GM21367 (cell line): ENCODE measurements around the gene CLEC10A.
"Not testable (repeated sequence)": the region's sequence is repeated elsewhere in the genome, so short reads cannot be mapped to it uniquely, and the experiment has no call there.

Experiments used
- ATAC-seq: cut with Tn5 transposase; IDR thresholded peaks from one replicate; pipeline ENCODE4 v1.9.1; 2021; ENCODE audit not compliant: unreplicated experiment

The CLEC10A gene

GRCh38 chr17:7108981-7109380 lies 28.9 kb upstream of the CLEC10A start:
- ATAC-seq, result no peak

DNA sequence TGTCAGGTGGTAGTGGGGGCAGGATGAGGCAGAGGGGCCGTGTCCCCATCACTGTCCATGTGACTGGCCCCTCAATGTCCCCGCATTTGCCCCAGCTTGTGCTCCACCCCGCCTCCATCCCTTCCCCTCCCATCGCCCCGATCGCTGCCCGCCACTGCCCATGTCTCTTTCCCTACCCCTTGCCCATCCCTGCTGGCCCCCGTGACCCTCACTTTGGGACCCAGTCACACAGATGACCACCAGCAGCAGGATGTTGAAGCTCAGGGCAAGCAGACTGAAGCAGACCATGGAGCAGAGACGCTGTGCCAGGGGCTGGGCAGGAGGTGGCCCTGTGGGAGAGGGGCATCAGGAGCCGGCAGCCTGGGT lies 28.5 kb upstream of the CLEC10A start:
- no peak for ATAC-seq

GRCh38 chr17:7107795-7108559 lies 27.9 kb upstream of the CLEC10A start:
- no peak for ATAC-seq

GRCh38 chr17:7107012-7107754 lies 27.1 kb upstream of the CLEC10A start:
- ATAC-seq, result no peak

GRCh38 chr17:7102421-7102820 lies 22.4 kb upstream of the CLEC10A start:
- ATAC-seq, result no peak

GRCh38 chr17:7101531-7101930 lies 21.5 kb upstream of the CLEC10A start:
- no peak for ATAC-seq

DNA sequence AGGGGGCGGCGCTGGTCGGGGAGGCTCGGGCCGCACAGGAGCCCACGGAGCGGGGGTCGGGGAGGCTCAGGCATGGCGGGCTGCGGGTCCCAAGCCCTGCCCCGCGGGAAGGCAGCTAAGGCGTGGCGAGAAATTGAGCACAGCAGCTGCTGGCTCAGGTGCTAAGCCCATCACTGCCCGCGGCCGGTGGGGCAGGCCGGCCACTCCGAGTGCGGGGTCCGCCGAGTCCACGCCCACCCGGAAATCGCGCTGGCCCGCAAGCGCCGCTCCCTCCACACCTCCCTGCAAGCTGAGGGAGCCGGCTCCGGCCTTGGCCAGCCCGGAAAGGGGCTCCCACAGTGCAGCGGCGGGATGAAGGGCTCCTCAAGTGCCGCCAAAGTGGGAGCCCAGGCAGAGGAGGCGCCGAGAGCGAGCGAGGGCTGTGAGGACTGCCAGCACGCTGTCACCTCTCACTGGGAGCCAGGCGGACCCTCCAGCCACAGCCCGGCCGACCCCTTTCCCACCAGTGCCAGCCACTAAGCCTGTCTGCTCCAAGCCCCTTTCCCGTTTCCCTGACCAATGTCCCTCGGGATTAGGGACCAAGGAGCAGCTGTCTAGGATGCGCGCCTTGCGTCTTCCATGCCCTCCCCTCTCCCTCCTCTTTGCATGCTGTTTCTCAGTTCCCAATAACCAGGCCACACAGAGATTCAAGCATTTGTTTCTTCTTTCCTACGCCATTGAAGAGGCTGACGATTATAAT lies 20.8 kb upstream of the CLEC10A start:
- not testable (repeated sequence) for ATAC-seq

DNA sequence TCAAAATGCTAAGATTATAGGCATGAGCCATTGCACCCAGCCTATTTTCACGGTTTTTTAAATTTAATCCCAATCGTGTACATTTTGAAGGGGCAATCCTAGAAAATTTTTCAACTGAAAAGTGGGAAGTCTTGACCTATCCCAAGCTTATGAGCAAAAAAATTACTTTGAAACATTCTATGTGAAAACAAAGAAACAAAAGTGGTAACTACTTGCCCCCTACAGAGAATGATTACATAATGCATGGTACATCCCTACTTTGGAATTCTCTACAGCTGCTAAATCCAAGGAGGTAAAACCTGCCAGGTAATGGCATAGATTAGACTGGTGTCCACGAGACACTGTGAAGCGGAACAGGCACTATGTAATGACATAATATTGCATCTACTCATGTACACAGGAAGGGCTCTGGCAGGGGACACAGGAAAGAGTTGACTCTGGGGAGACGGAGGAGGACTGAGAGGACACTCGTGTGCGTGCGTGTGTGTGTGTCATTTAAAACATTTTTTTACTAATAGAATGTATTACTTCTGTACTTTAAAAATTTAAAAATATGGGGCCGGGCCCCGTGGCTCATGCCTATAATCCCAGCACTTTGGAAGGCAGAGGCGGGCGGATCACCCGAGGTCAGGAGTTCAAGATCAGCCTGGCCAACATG lies 18.9 kb upstream of the CLEC10A start:
- no peak for ATAC-seq

- ATAC-seq, result no peak
Measured at GRCh38 chr17:7097940-7098339, 17.9 kb upstream of the CLEC10A start.

DNA sequence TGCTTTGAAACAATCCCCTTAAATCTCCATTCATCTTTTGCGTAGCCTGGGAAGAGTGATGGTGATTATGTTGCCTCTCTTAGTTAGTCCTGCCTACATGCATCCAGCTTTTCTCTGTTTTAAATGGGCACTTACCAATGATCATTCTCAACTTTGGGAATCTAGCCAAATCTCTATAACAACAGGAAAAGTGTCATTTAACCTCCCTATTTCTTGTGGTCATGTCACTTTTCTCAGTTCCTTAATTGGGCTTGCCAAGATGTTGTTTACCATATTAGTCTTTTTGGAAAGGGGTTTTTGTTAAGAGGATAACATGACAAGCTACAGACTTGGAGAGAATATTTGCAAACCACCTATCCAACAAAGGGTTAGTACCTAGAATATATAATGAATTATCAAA lies 15.6 kb upstream of the CLEC10A start:
- ATAC-seq, result no peak

GRCh38 chr17:7094652-7095019 lies 14.6 kb upstream of the CLEC10A start:
- ATAC-seq, result no peak

DNA sequence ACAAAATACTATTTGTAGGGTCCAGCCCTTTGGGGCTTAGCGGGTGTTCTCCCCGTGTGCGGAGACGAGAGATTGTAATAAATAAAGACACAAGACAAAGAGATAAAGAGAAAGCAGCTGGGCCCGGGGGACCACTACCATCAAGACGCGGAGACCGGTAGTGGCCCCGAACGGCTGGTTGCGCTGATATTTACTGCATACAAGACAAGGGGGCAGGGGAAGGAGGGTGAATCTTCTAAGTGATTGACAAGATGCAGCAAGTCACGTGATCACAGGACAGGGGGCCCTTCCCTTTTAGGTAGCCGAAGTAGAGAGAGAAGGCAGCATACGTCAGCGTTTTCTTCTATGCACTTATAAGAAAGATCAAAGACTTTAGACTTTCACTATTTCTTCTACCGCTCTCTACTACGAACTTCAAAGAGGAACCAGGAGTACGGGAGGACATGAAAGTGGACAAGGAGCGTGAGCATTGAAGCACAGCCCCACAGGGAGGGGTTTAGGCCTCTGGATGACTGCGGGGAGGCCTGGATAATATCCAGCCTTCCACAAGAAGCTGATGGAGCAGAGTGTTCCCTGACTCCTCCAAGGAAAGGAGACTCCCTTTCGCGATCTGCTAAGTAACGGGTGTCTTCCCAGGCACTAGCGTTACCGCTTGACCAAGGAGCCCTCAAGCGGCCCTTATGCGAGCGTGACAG lies 11.4 kb upstream of the CLEC10A start:
- not testable (repeated sequence) for ATAC-seq

GRCh38 chr17:7089570-7089969 lies 9.5 kb upstream of the CLEC10A start:
- not testable (repeated sequence) for ATAC-seq

DNA sequence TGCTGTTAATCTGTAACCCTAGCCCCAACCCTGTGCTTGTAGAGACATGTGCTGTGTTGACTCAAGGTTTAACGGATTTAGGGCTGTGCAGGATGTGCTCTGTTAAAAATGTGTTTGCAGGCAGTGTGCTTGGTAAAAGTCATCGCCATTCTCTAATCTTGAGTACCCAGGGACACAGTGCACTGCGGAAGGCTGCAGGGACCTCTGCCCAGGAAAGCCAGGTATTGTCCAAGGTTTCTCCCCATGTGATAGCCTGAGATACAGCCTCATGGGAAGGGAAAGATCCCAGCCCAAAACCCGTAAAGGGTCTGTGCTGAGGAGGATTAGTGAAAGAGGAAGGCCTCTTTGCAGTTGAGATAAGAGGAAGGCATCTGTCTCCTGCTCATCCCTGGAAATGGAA lies 8.4 kb upstream of the CLEC10A start:
- not testable (repeated sequence) for ATAC-seq

GRCh38 chr17:7084088-7084487 lies 4.0 kb upstream of the CLEC10A start:
- ATAC-seq, result no peak

- no peak for ATAC-seq
Measured at GRCh38 chr17:7083592-7083991, 3.5 kb upstream of the CLEC10A start.

GRCh38 chr17:7081341-7082062 lies 1.5 kb upstream of the CLEC10A start:
- no peak for ATAC-seq

- ATAC-seq, result no peak
Measured at GRCh38 chr17:7080456-7081041, 498 bp upstream of the CLEC10A start.

DNA sequence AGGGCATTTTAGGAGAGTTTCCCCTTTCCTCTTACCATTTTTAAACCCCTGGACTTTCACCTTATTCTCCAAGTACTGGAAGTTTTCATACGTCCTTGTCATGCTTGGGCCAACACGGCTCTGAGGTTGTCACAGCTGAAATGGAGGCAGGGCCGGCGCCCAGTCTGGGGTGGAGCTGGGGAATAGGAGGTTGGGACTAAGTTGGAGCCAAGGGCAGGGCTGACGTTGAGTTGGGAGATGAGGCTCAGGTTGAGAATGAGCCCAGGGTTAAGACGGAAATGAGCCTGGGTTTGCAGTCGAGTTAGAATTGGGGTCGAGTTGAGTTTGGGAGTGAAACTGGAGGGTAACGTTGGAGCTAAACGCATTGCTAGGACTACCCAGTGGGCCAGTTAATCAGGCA lies 1.3 kb downstream of the CLEC10A start:
- ATAC-seq, result no peak
